A549 (cell line): Measurements from ENCODE around the gene BCAP29. TPM values are rescaled to one million over a fixed set of nuclear protein-coding genes. Genes with fewer than 3 reads are reported as not detected.

ENCODE experiments used
- polyA plus RNA-seq, 4 experiments: library from polyadenylated mRNA; depleted of rRNA in 3 of 4; stranded (reverse); fragments of >200 nt; fragmentation: RNase III in 1 of 4; extraction: RNeasy Plus Mini Kit Qiagen cat#74134 plus additional on column Dnase treatment in 1 of 4; gene quantifications; 2 replicates in 3 of 4; 3 replicates in 1 of 4; pipeline ENCODE4 v1.2.3, GENCODE V29; 2011 to 2017
- small RNA-seq, 6 experiments: library from RNA; depleted of rRNA; stranded (forward); fragments of <200 nt; gene quantifications; one replicate each; pipeline ENCODE3, GENCODE V24; 2012

Gene BCAP29
- polyA plus RNA-seq, 2 of the 4 experiments (the other 2 are of a cell fraction), result 38.0 to 66.9 TPM

Small RNAs within 50 kb of the gene (small RNA-seq; reads per million reads assigned to genes)
- gene BANF1P5, result 0 reads per million in 6 experiments
- gene RF01233, result 0 reads per million in 6 experiments

Other genes with a start within 250 kb of the BCAP29 start
- gene GPR22, start 110.2 kb upstream of the BCAP29 start, polyA plus RNA-seq (2011; rRNA removed), result not detected in 2 replicates
- gene GPR22, start 110.2 kb upstream of the BCAP29 start, polyA plus RNA-seq (2017; fragmentation: RNase III; extraction: RNeasy Plus Mini Kit Qiagen cat#74134 plus additional on column Dnase treatment), result not detected in 3 replicates
- gene COG5, start 16.3 kb upstream of the BCAP29 start, polyA plus RNA-seq (2011; rRNA removed), result 33.9 and 44.0 TPM in 2 replicates
- 22.5 to 27.2 TPM (median 23.6 TPM) in 3 replicates for gene COG5, start 16.3 kb upstream of the BCAP29 start, polyA plus RNA-seq (2017; fragmentation: RNase III; extraction: RNeasy Plus Mini Kit Qiagen cat#74134 plus additional on column Dnase treatment)
- 13.6 and 17.4 TPM in 2 replicates for gene DUS4L, start 16.3 kb upstream of the BCAP29 start, polyA plus RNA-seq (2011; rRNA removed)
- 10.0 to 10.4 TPM (median 10.1 TPM) in 3 replicates for gene DUS4L, start 16.3 kb upstream of the BCAP29 start, polyA plus RNA-seq (2017; fragmentation: RNase III; extraction: RNeasy Plus Mini Kit Qiagen cat#74134 plus additional on column Dnase treatment)
- gene SLC26A4, start 80.6 kb downstream of the BCAP29 start, polyA plus RNA-seq (2011; rRNA removed), result 0.34 and 0.43 TPM in 2 replicates
- gene SLC26A4, start 80.6 kb downstream of the BCAP29 start, polyA plus RNA-seq (2017; fragmentation: RNase III; extraction: RNeasy Plus Mini Kit Qiagen cat#74134 plus additional on column Dnase treatment), result 0.12 to 0.21 TPM (median 0.13 TPM) in 3 replicates
- 26.1 and 27.3 TPM in 2 replicates for gene CBLL1, start 163.9 kb downstream of the BCAP29 start, polyA plus RNA-seq (2011; rRNA removed)
- gene CBLL1, start 163.9 kb downstream of the BCAP29 start, polyA plus RNA-seq (2017; fragmentation: RNase III; extraction: RNeasy Plus Mini Kit Qiagen cat#74134 plus additional on column Dnase treatment), result 40.2 to 46.3 TPM (median 40.5 TPM) in 3 replicates
- not detected in 2 replicates for gene SLC26A3, start 223.0 kb downstream of the BCAP29 start, polyA plus RNA-seq (2011; rRNA removed)
- gene SLC26A3, start 223.0 kb downstream of the BCAP29 start, polyA plus RNA-seq (2017; fragmentation: RNase III; extraction: RNeasy Plus Mini Kit Qiagen cat#74134 plus additional on column Dnase treatment), result not detected in 3 replicates